WTC11 (cell line): ENCODE measurements around the gene RSPH1. TPM values are rescaled to one million over a fixed set of nuclear protein-coding genes. Genes with fewer than 3 reads are reported as not detected.

Experiments
- ATAC-seq: fragments of 200-7000 bp; cut with Tn5 transposase; 2 replicates; pipeline ENCODE4 v1.10.0; 2021; ENCODE audit warnings: mild to moderate bottlenecking, moderate library complexity
- CTCF ChIA-PET: fragments of 300-600 bp; sonication (Branson Sonifier 250); formaldehyde crosslinking; loops from one replicate; lab custom pipeline; 2021; ENCODE audit warnings: antibody characterized with exemption; lab: Charles Lee
- POLR2A ChIA-PET: fragments of 350-600 bp; sonication (Branson Sonifier 250); formaldehyde crosslinking; loops from one replicate; lab custom pipeline; 2021; ENCODE audit warnings: antibody characterized with exemption; lab: Charles Lee
- DNase-seq: peaks from one replicate; pipeline ENCODE4 v3.0.0; 2021; ENCODE audit warnings: low spot score
- H3K27ac Mint-ChIP-seq: 2 replicates; pipeline ENCODE4 v1.8.0; 2021; ENCODE audit warnings: mixed read lengths
- H3K27me3 Mint-ChIP-seq: 2 replicates; pipeline ENCODE4 v1.8.0; 2021; ENCODE audit warnings: low read depth, mild to moderate bottlenecking, moderate library complexity, mixed read lengths
- H3K36me3 Mint-ChIP-seq: 2 replicates; pipeline ENCODE4 v1.8.0; 2021; ENCODE audit warnings: mixed read lengths
- H3K4me1 Mint-ChIP-seq: 2 replicates; pipeline ENCODE4 v1.8.0; 2022; ENCODE audit warnings: mixed read lengths
- H3K4me3 Mint-ChIP-seq: 2 replicates; pipeline ENCODE4 v1.8.0; 2021; ENCODE audit warnings: mild to moderate bottlenecking, moderate library complexity, mixed read lengths
- H3K9me3 Mint-ChIP-seq: 2 replicates; pipeline ENCODE4 v1.8.0; 2021; ENCODE audit warnings: mixed read lengths
- ATF2 ChIP-seq: sonication (generic); formaldehyde crosslinking; IDR thresholded peaks from 2 replicates; pipeline ENCODE4 v1.8.1; 2022; ENCODE audit warnings: low read depth, missing genetic modification reagents, borderline replicate concordance
- ELF4 ChIP-seq: sonication (generic); formaldehyde crosslinking; IDR thresholded peaks from 2 replicates; pipeline ENCODE4 v1.8.1; 2022; ENCODE audit warnings: low read depth, mild to moderate bottlenecking, moderate library complexity, missing genetic modification reagents
- ETV6 ChIP-seq: sonication (generic); formaldehyde crosslinking; IDR thresholded peaks from 2 replicates; pipeline ENCODE4 v1.8.1; 2022; ENCODE audit warnings: mild to moderate bottlenecking, missing genetic modification reagents
- FOXP1 ChIP-seq: sonication (generic); formaldehyde crosslinking; IDR thresholded peaks from 2 replicates; pipeline ENCODE4 v1.8.0; 2022; ENCODE audit warnings: missing genetic modification reagents, mild to moderate bottlenecking, moderate library complexity, borderline replicate concordance
- JUN ChIP-seq: sonication (generic); formaldehyde crosslinking; IDR thresholded peaks from 2 replicates; pipeline ENCODE4 v1.8.0; 2023; ENCODE audit warnings: mild to moderate bottlenecking, missing genetic modification reagents
- MXD4 ChIP-seq: fragments of 250-450 bp; sonication (Bioruptor Pico); IDR thresholded peaks from 2 replicates; pipeline ENCODE4 v1.8.0; 2021; ENCODE audit warnings: mild to moderate bottlenecking, moderate library complexity, borderline replicate concordance
- MYBL2 ChIP-seq: sonication (generic); formaldehyde crosslinking; IDR thresholded peaks from 2 replicates; pipeline ENCODE4 v1.8.1; 2023; ENCODE audit warnings: mild to moderate bottlenecking, moderate library complexity, missing genetic modification reagents
- ZMAT4 ChIP-seq: fragments of 250-450 bp; sonication (Bioruptor Pico); IDR thresholded peaks from 2 replicates; pipeline ENCODE4 v1.9.0; 2021; ENCODE audit warnings: mild to moderate bottlenecking
- ZNF232 ChIP-seq: sonication (generic); formaldehyde crosslinking; IDR thresholded peaks from 2 replicates; pipeline ENCODE4 v1.8.0; 2022; ENCODE audit warnings: mild to moderate bottlenecking, missing genetic modification reagents
- ZNF281 ChIP-seq: sonication (generic); formaldehyde crosslinking; IDR thresholded peaks from 2 replicates; pipeline ENCODE4 v1.8.0; 2023; ENCODE audit warnings: mild to moderate bottlenecking, missing genetic modification reagents
- ZNF425 ChIP-seq: fragments of 250-450 bp; sonication (Bioruptor Pico); conservative IDR thresholded peaks from 2 replicates; pipeline ENCODE4 v1.9.0; 2021; ENCODE audit warnings: mild to moderate bottlenecking
- ZNF671 ChIP-seq: fragments of 250-450 bp; sonication (Bioruptor Pico); IDR thresholded peaks from 2 replicates; pipeline ENCODE4 v1.8.0; 2021; ENCODE audit warnings: mild to moderate bottlenecking
- total RNA-seq: library from RNA; stranded (reverse); gene quantifications from 3 replicates; pipeline ENCODE4 v1.2.3, GENCODE V29; 2021
- TF ChIP-seq, protein P1 (sequence below): sonication (generic); formaldehyde crosslinking; IDR thresholded peaks from 2 replicates; pipeline ENCODE4 v1.8.1; 2022; ENCODE audit warnings: mild to moderate bottlenecking, moderate library complexity, missing genetic modification reagents
- TF ChIP-seq, protein P2 (sequence below): sonication (generic); formaldehyde crosslinking; IDR thresholded peaks from 2 replicates; pipeline ENCODE4 v1.8.0; 2022; ENCODE audit warnings: mild to moderate bottlenecking, missing genetic modification reagents
- TF ChIP-seq, protein P3 (sequence below): sonication (generic); formaldehyde crosslinking; IDR thresholded peaks from 2 replicates; pipeline ENCODE4 v1.8.0; 2022; ENCODE audit warnings: missing genetic modification reagents
- TF ChIP-seq, protein P4 (sequence below): sonication (generic); formaldehyde crosslinking; IDR thresholded peaks from 2 replicates; pipeline ENCODE4 v1.8.1; 2023; ENCODE audit warnings: mild to moderate bottlenecking, missing genetic modification reagents
- TF ChIP-seq, protein P5 (sequence below): sonication (generic); formaldehyde crosslinking; IDR thresholded peaks from 2 replicates; pipeline ENCODE4 v1.8.1; 2022; ENCODE audit warnings: mild to moderate bottlenecking, missing genetic modification reagents, moderate library complexity, borderline replicate concordance

RSPH1 gene
- total RNA-seq, 1 experiment from 2014 or later = 0.11 TPM

GRCh38 chr21:42521805-42522204 is 25.8 kb upstream of the RSPH1 start:
- ChIA-PET POLR2A (no interaction called here), CTCF (interaction anchor here (1.9 to 2.0 kb wide), 2 partner anchors 11 to 55 kb away, joined by 4 to 7 read pairs; no protein-coding TSS in a partner anchor)
- Mint-ChIP-seq H3K4me3 (no peak overlapping the region), H3K36me3 (peaks cover 51% of the 10 kb centered on the region), H3K4me1 (peaks cover 55% of the 10 kb centered on the region), H3K27me3 (no peaks in the 10 kb centered on the region), H3K27ac (no peak overlapping the region), H3K9me3 (no peaks in the 10 kb centered on the region)
- TF ChIP-seq ZNF232 (CRISPR knock-in tag) = no peak
- TF ChIP-seq JUN = no peak
- TF ChIP-seq ZNF281 (CRISPR knock-in tag) = no peak
- TF ChIP-seq MYBL2 = no peak
- TF ChIP-seq, protein P1, sequence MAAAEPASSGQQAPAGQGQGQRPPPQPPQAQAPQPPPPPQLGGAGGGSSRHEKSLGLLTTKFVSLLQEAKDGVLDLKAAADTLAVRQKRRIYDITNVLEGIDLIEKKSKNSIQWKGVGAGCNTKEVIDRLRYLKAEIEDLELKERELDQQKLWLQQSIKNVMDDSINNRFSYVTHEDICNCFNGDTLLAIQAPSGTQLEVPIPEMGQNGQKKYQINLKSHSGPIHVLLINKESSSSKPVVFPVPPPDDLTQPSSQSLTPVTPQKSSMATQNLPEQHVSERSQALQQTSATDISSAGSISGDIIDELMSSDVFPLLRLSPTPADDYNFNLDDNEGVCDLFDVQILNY (CRISPR knock-in tag) = no peak
- TF ChIP-seq ATF2 (CRISPR knock-in tag) = no peak
- TF ChIP-seq, protein P2, sequence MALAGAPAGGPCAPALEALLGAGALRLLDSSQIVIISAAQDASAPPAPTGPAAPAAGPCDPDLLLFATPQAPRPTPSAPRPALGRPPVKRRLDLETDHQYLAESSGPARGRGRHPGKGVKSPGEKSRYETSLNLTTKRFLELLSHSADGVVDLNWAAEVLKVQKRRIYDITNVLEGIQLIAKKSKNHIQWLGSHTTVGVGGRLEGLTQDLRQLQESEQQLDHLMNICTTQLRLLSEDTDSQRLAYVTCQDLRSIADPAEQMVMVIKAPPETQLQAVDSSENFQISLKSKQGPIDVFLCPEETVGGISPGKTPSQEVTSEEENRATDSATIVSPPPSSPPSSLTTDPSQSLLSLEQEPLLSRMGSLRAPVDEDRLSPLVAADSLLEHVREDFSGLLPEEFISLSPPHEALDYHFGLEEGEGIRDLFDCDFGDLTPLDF (CRISPR knock-in tag) = no peak
- TF ChIP-seq ZNF425 (CRISPR knock-in tag) = no peak
- TF ChIP-seq, protein P3, sequence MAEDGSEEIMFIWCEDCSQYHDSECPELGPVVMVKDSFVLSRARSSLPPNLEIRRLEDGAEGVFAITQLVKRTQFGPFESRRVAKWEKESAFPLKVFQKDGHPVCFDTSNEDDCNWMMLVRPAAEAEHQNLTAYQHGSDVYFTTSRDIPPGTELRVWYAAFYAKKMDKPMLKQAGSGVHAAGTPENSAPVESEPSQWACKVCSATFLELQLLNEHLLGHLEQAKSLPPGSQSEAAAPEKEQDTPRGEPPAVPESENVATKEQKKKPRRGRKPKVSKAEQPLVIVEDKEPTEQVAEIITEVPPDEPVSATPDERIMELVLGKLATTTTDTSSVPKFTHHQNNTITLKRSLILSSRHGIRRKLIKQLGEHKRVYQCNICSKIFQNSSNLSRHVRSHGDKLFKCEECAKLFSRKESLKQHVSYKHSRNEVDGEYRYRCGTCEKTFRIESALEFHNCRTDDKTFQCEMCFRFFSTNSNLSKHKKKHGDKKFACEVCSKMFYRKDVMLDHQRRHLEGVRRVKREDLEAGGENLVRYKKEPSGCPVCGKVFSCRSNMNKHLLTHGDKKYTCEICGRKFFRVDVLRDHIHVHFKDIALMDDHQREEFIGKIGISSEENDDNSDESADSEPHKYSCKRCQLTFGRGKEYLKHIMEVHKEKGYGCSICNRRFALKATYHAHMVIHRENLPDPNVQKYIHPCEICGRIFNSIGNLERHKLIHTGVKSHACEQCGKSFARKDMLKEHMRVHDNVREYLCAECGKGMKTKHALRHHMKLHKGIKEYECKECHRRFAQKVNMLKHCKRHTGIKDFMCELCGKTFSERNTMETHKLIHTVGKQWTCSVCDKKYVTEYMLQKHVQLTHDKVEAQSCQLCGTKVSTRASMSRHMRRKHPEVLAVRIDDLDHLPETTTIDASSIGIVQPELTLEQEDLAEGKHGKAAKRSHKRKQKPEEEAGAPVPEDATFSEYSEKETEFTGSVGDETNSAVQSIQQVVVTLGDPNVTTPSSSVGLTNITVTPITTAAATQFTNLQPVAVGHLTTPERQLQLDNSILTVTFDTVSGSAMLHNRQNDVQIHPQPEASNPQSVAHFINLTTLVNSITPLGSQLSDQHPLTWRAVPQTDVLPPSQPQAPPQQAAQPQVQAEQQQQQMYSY = no peak
- TF ChIP-seq ZNF671 (CRISPR knock-in tag) = no peak
- TF ChIP-seq, protein P4, sequence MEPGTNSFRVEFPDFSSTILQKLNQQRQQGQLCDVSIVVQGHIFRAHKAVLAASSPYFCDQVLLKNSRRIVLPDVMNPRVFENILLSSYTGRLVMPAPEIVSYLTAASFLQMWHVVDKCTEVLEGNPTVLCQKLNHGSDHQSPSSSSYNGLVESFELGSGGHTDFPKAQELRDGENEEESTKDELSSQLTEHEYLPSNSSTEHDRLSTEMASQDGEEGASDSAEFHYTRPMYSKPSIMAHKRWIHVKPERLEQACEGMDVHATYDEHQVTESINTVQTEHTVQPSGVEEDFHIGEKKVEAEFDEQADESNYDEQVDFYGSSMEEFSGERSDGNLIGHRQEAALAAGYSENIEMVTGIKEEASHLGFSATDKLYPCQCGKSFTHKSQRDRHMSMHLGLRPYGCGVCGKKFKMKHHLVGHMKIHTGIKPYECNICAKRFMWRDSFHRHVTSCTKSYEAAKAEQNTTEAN (CRISPR knock-in tag) = no peak
- TF ChIP-seq FOXP1 = no peak
- no peak for TF ChIP-seq MXD4
- TF ChIP-seq ETV6 = no peak
- no peak for TF ChIP-seq ELF4 (CRISPR knock-in tag)
- TF ChIP-seq ZMAT4 (CRISPR knock-in tag) = no peak
- TF ChIP-seq, protein P5, sequence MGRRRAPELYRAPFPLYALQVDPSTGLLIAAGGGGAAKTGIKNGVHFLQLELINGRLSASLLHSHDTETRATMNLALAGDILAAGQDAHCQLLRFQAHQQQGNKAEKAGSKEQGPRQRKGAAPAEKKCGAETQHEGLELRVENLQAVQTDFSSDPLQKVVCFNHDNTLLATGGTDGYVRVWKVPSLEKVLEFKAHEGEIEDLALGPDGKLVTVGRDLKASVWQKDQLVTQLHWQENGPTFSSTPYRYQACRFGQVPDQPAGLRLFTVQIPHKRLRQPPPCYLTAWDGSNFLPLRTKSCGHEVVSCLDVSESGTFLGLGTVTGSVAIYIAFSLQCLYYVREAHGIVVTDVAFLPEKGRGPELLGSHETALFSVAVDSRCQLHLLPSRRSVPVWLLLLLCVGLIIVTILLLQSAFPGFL = no peak
- DNase-seq (no peak), ATAC-seq (no peak)
